ENCODE measurements around the gene DDX3X. TPM values are rescaled to one million over a fixed set of nuclear protein-coding genes. Genes with fewer than 3 reads are reported as not detected.

Gene DDX3X
- total and polyA plus RNA-seq, 2 donors (not counting 1 experiment from before 2014, with no cell fraction given) = 130 to 289 TPM

DNA sequence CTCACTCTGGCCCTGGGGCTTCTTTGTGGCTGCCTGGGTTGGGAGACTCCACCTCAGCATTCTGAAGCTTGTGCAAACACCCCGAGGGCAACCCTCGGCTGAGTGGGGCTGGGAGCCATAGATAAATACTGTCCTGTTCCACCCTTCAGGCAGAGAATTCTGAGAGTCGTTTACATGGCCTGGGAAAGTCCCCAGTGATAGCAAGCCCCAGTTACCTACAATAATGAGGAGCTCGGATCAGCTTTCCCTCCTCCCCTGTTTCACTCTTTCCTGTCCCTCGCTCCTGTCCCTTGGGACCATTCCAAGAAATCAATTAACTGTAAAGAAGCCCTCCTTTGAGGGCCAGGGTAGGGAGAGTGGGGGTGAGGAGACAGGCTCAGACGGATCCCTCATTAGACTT is 31.6 kb upstream of the DDX3X start:
- Histone ChIP-seq H3K4me1 (ENCODE audit: control insufficient read depth in 2 of 2, insufficient read depth in 2 of 2, low read length in 2 of 2) (no peaks in the 10 kb centered on the region), H3K36me3 (replicated peaks in 1 of 2; ENCODE audit: control extremely low read depth in 1 of 2, control insufficient read depth in 1 of 2, extremely low read depth in 1 of 2, insufficient read depth in 2 of 2, low read length in 1 of 2) (no peaks in the 10 kb centered on the region), H3K9me3 (ENCODE audit: control extremely low read depth in 1 of 3, control insufficient read depth in 2 of 3, insufficient read depth in 1 of 3, low read length in 2 of 3) (no peaks in the 10 kb centered on the region), H3K27ac (ENCODE audit: low read length in 2 of 2) (no peak overlapping the region), H3K4me3 (ENCODE audit: control extremely low read depth in 1 of 5, extremely low read depth in 1 of 5, insufficient read depth in 1 of 5, low read depth in 2 of 5, low read length in 4 of 5) (no peak overlapping the region), H3K79me2 (ENCODE audit: control insufficient read depth, insufficient read depth, low read length) (no peaks in the 10 kb centered on the region), H3K9ac (ENCODE audit: low read length) (no peak overlapping the region), H2AFZ (ENCODE audit: insufficient read depth, low read depth, low read length, poor library complexity, severe bottlenecking) (no peak overlapping the region), H3K4me2 (replicated peaks; ENCODE audit: low read depth, low read length, poor library complexity, severe bottlenecking) (no peak overlapping the region), H4K20me1 (ENCODE audit: control insufficient read depth, insufficient read depth, low read length, poor library complexity, severe bottlenecking) (no peaks in the 10 kb centered on the region), H3K27me3 (replicated peaks in 1 of 4; ENCODE audit: control extremely low read depth in 1 of 4, control insufficient read depth in 3 of 4, insufficient read depth in 4 of 4, low read length in 3 of 4) (no peaks in the 10 kb centered on the region)
- Mint-ChIP-seq H3K27ac (no peak overlapping the region), H3K4me3 (no peak overlapping the region), H3K27me3 (no peaks in the 10 kb centered on the region), H3K9me3 (ENCODE audit: insufficient read depth) (no peaks in the 10 kb centered on the region), H3K4me1 (peaks cover 3% of the 10 kb centered on the region)
- ChIA-PET POLR2A (interaction anchor here (0.5 kb wide), 1 partner anchor 28 kb away, joined by 7 read pairs; no protein-coding TSS in a partner anchor), CTCF (no interaction called here)
- ATAC-seq (ENCODE audit: low read depth) = no peak
- intact Hi-C loops (cut with micrococcal nuclease) = no loop called here
- no CpG with 5 or more reads among the region's 6 CpGs for WGBS (ENCODE audit: insufficient coverage)
- TF ChIP-seq, protein P1, sequence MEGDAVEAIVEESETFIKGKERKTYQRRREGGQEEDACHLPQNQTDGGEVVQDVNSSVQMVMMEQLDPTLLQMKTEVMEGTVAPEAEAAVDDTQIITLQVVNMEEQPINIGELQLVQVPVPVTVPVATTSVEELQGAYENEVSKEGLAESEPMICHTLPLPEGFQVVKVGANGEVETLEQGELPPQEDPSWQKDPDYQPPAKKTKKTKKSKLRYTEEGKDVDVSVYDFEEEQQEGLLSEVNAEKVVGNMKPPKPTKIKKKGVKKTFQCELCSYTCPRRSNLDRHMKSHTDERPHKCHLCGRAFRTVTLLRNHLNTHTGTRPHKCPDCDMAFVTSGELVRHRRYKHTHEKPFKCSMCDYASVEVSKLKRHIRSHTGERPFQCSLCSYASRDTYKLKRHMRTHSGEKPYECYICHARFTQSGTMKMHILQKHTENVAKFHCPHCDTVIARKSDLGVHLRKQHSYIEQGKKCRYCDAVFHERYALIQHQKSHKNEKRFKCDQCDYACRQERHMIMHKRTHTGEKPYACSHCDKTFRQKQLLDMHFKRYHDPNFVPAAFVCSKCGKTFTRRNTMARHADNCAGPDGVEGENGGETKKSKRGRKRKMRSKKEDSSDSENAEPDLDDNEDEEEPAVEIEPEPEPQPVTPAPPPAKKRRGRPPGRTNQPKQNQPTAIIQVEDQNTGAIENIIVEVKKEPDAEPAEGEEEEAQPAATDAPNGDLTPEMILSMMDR (IDR thresholded peaks at IDR 0.05) = no peak
- TF ChIP-seq EZH2 (IDR thresholded peaks at IDR 0.05; ENCODE audit: borderline replicate concordance, insufficient read depth, low read depth, low read length, poor library complexity, severe bottlenecking) = no peak
- no peak for DNase-seq

DNA sequence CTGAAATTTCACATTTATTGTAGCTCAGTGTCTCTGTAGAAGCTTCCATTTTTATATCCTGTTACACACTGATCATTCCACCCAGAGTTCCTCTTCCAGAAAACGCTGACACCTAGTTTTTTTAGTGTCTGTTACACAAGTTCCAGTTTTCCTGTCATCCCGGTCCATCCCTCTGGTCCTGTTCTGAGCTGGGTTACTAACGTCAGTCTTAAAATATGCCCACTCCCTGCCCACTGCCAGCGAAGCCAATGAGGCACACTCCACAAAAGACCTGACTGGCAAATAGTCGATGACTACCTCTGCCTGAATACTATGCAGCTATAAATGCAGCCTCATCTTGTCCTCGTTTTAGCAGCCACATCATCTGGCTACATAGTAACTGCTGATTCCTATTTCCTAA is 30.9 kb upstream of the DDX3X start:
- Mint-ChIP-seq H3K9me3 (ENCODE audit: insufficient read depth) (no peaks in the 10 kb centered on the region), H3K4me1 (peaks cover 3% of the 10 kb centered on the region), H3K27ac (no peak overlapping the region), H3K27me3 (no peaks in the 10 kb centered on the region), H3K4me3 (no peak overlapping the region)
- H3K4me1 ChIP-seq (ENCODE audit: control insufficient read depth in 2 of 2, insufficient read depth in 2 of 2, low read length in 2 of 2) = no peaks in the 10 kb centered on the region
- ChIA-PET POLR2A (interaction anchor here (0.5 kb wide), 1 partner anchor 29 kb away, joined by 7 read pairs; no protein-coding TSS in a partner anchor), CTCF (no interaction called here)
- intact Hi-C loops (cut with micrococcal nuclease) = no loop called here
- H3K9me3 ChIP-seq (ENCODE audit: control extremely low read depth in 1 of 3, control insufficient read depth in 2 of 3, insufficient read depth in 1 of 3, low read length in 2 of 3) = no peaks in the 10 kb centered on the region
- no peak overlapping the region for H3K4me2 ChIP-seq (replicated peaks; ENCODE audit: low read depth, low read length, poor library complexity, severe bottlenecking)
- no peaks in the 10 kb centered on the region for H3K27me3 ChIP-seq (replicated peaks in 1 of 4; ENCODE audit: control extremely low read depth in 1 of 4, control insufficient read depth in 3 of 4, insufficient read depth in 4 of 4, low read length in 3 of 4)
- H3K27ac ChIP-seq (ENCODE audit: low read length in 2 of 2) = no peak overlapping the region
- no peaks in the 10 kb centered on the region for H3K79me2 ChIP-seq (ENCODE audit: control insufficient read depth, insufficient read depth, low read length)
- H3K36me3 ChIP-seq (replicated peaks in 1 of 2; ENCODE audit: control extremely low read depth in 1 of 2, control insufficient read depth in 1 of 2, extremely low read depth in 1 of 2, insufficient read depth in 2 of 2, low read length in 1 of 2) = no peaks in the 10 kb centered on the region
- WGBS (ENCODE audit: insufficient coverage) = 88% methylated on average over 6 of the region's 6 CpGs
- no peak for DNase-seq
- ATAC-seq (ENCODE audit: low read depth) = no peak
- no peak overlapping the region for H3K9ac ChIP-seq (ENCODE audit: low read length)
- TF ChIP-seq, protein P1 (IDR thresholded peaks at IDR 0.05) = no peak
- TF ChIP-seq EZH2 (IDR thresholded peaks at IDR 0.05; ENCODE audit: borderline replicate concordance, insufficient read depth, low read depth, low read length, poor library complexity, severe bottlenecking) = no peak
- H3K4me3 ChIP-seq (ENCODE audit: control extremely low read depth in 1 of 5, extremely low read depth in 1 of 5, insufficient read depth in 1 of 5, low read depth in 2 of 5, low read length in 4 of 5) = no peak overlapping the region
- H4K20me1 ChIP-seq (ENCODE audit: control insufficient read depth, insufficient read depth, low read length, poor library complexity, severe bottlenecking) = no peaks in the 10 kb centered on the region
- no peak overlapping the region for H2AFZ ChIP-seq (ENCODE audit: insufficient read depth, low read depth, low read length, poor library complexity, severe bottlenecking)
